ENCODE measurements around the gene FSD2.

FSD2 gene

DNA sequence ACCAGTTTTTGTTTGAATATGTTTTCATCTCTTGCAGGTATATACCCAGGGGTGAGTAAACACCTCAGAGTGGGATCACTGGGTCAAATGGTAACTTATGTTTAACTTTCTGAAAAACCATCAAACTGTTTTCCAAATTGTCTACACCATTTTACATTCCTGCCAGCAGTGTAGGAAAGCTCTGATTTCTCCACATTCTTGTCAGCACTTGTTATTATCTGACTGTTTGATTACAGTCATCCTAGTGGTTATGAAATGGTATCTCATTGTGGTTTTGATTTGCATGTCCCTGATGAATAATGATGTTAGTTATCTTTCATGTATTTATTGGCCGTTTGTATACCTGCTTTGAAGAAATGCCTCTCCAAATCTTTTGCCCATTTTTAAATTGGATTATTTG lies 13.8 kb downstream of the FSD2 start:
- H3K79me1 ChIP-seq (replicated peaks; ENCODE audit: low read length, poor library complexity, severe bottlenecking), result no peaks in the 10 kb centered on the region
- no peak overlapping the region for H3K4me2 ChIP-seq (ENCODE audit: low read length, poor library complexity, severe bottlenecking)
- H2BK120ac ChIP-seq (ENCODE audit: low read depth, low read length), result no peak overlapping the region
- peaks cover 8% of the 10 kb centered on the region for H3K9me3 ChIP-seq (ENCODE audit: control insufficient read depth, low read length)
- no peak overlapping the region for H3K18ac ChIP-seq (ENCODE audit: low read depth in 1 of 2, low read length in 2 of 2)
- H3K4me3 ChIP-seq (ENCODE audit: insufficient read depth in 1 of 2, low read depth in 1 of 2, low read length in 2 of 2), result no peak overlapping the region
- H3K36me3 ChIP-seq (ENCODE audit: control insufficient read depth in 1 of 2, insufficient read depth in 2 of 2, low read depth in 1 of 2, low read length in 2 of 2), result no peaks in the 10 kb centered on the region
- no peak overlapping the region for H2AK5ac ChIP-seq (ENCODE audit: low read length, severe bottlenecking)
- no peak overlapping the region for H3K9ac ChIP-seq (ENCODE audit: low read length)
- no peak overlapping the region for H2AFZ ChIP-seq (ENCODE audit: low read depth, low read length)
- no peak overlapping the region for H4K91ac ChIP-seq (ENCODE audit: low read length)
- WGBS, result 57% methylated on average over 1 of the region's 1 CpG
- H3K14ac ChIP-seq (ENCODE audit: low read length in 2 of 2), result no peak overlapping the region
- H2BK15ac ChIP-seq (ENCODE audit: low read depth, poor library complexity, severe bottlenecking), result no peak overlapping the region
- H3K4me1 ChIP-seq (ENCODE audit: control insufficient read depth, insufficient read depth, low read depth, low read length), result no peaks in the 10 kb centered on the region
- no peak overlapping the region for H3K4ac ChIP-seq (ENCODE audit: low read depth in 1 of 2, low read length in 2 of 2)
- no peak overlapping the region for H3K23ac ChIP-seq (ENCODE audit: low read length in 2 of 2)
- H3K27me3 ChIP-seq (ENCODE audit: control insufficient read depth in 1 of 2, insufficient read depth in 1 of 2, low read length in 2 of 2), result no peaks in the 10 kb centered on the region
- no peak overlapping the region for H3K27ac ChIP-seq (ENCODE audit: low read length, poor library complexity, severe bottlenecking)
- DNase-seq, result no peak
- H4K8ac ChIP-seq (ENCODE audit: low read length), result no peak overlapping the region
- H2BK5ac ChIP-seq (ENCODE audit: low read depth, low read length, poor library complexity, severe bottlenecking), result no peak overlapping the region
- no peak overlapping the region for H2BK12ac ChIP-seq (ENCODE audit: low read length in 2 of 2)

DNA sequence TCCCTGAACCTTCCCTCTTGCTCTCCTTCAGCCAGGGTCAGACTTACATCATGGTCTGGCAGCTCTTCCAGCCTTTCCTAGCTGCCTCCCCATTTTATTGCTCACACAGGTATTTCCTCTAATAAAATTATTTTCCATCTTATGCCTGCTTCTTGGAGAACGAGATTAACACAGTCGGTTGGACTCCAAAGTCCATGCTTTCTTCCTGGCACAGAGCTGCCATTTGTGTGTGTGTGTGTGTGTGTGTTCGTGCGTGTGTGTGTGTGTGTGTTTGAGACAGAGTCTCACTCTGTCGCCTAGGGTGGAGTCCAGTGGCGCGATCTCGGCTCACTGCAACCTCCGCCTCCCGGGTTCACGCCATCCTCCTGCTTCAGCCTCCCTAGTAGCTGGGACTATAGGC lies 15.5 kb downstream of the FSD2 start:
- H3K27ac ChIP-seq (ENCODE audit: low read length, poor library complexity, severe bottlenecking), result no peak overlapping the region
- peaks cover 8% of the 10 kb centered on the region for H3K9me3 ChIP-seq (ENCODE audit: control insufficient read depth, low read length)
- H3K14ac ChIP-seq (ENCODE audit: low read length in 2 of 2), result no peak overlapping the region
- H3K4me1 ChIP-seq (ENCODE audit: control insufficient read depth, insufficient read depth, low read depth, low read length), result no peaks in the 10 kb centered on the region
- H3K23ac ChIP-seq (ENCODE audit: low read length in 2 of 2), result no peak overlapping the region
- no peak overlapping the region for H3K4me2 ChIP-seq (ENCODE audit: low read length, poor library complexity, severe bottlenecking)
- H4K8ac ChIP-seq (ENCODE audit: low read length), result no peak overlapping the region
- H4K91ac ChIP-seq (ENCODE audit: low read length), result no peak overlapping the region
- DNase-seq, result no peak
- no peaks in the 10 kb centered on the region for H3K79me1 ChIP-seq (replicated peaks; ENCODE audit: low read length, poor library complexity, severe bottlenecking)
- H3K4ac ChIP-seq (ENCODE audit: low read depth in 1 of 2, low read length in 2 of 2), result no peak overlapping the region
- H2BK15ac ChIP-seq (ENCODE audit: low read depth, poor library complexity, severe bottlenecking), result no peak overlapping the region
- H2AK5ac ChIP-seq (ENCODE audit: low read length, severe bottlenecking), result no peak overlapping the region
- no peak overlapping the region for H3K9ac ChIP-seq (ENCODE audit: low read length)
- H3K18ac ChIP-seq (ENCODE audit: low read depth in 1 of 2, low read length in 2 of 2), result no peak overlapping the region
- H2BK12ac ChIP-seq (ENCODE audit: low read length in 2 of 2), result no peak overlapping the region
- H3K4me3 ChIP-seq (ENCODE audit: insufficient read depth in 1 of 2, low read depth in 1 of 2, low read length in 2 of 2), result no peak overlapping the region
- H2AFZ ChIP-seq (ENCODE audit: low read depth, low read length), result no peak overlapping the region
- no peak overlapping the region for H2BK120ac ChIP-seq (ENCODE audit: low read depth, low read length)
- WGBS, result 96% methylated on average over 2 of the region's 11 CpGs
- H2BK5ac ChIP-seq (ENCODE audit: low read depth, low read length, poor library complexity, severe bottlenecking), result no peak overlapping the region
- no peaks in the 10 kb centered on the region for H3K27me3 ChIP-seq (ENCODE audit: control insufficient read depth in 1 of 2, insufficient read depth in 1 of 2, low read length in 2 of 2)
- H3K36me3 ChIP-seq (ENCODE audit: control insufficient read depth in 1 of 2, insufficient read depth in 2 of 2, low read depth in 1 of 2, low read length in 2 of 2), result no peaks in the 10 kb centered on the region

DNA sequence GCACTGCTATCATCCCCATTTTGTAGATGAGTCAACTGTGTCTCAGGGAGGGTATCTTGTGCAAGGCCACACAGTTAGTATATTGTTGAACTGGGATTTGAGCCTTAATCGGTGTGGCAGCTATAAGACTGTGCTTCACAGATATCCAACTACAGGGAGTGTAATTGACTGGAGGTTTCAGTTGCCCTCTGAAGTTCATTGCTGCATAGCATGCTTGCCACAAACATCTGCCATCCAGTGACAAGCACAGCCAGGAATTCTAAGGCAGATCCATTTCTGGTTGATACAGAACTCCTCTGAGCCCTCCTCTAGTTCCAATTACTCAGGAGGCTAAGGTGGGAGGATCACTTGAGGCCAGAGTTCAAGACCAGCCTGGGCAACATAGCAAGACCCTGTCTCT lies 16.4 kb downstream of the FSD2 start:
- no peak overlapping the region for H3K4me3 ChIP-seq (ENCODE audit: insufficient read depth in 1 of 2, low read depth in 1 of 2, low read length in 2 of 2)
- H2BK120ac ChIP-seq (ENCODE audit: low read depth, low read length), result no peak overlapping the region
- no peak overlapping the region for H2AK5ac ChIP-seq (ENCODE audit: low read length, severe bottlenecking)
- H2AFZ ChIP-seq (ENCODE audit: low read depth, low read length), result no peak overlapping the region
- H4K8ac ChIP-seq (ENCODE audit: low read length), result no peak overlapping the region
- no peak for DNase-seq
- H4K91ac ChIP-seq (ENCODE audit: low read length), result no peak overlapping the region
- H3K4me2 ChIP-seq (ENCODE audit: low read length, poor library complexity, severe bottlenecking), result no peak overlapping the region
- no peak overlapping the region for H2BK5ac ChIP-seq (ENCODE audit: low read depth, low read length, poor library complexity, severe bottlenecking)
- H3K23ac ChIP-seq (ENCODE audit: low read length in 2 of 2), result no peak overlapping the region
- H2BK12ac ChIP-seq (ENCODE audit: low read length in 2 of 2), result no peak overlapping the region
- peaks cover 8% of the 10 kb centered on the region for H3K9me3 ChIP-seq (ENCODE audit: control insufficient read depth, low read length)
- no peaks in the 10 kb centered on the region for H3K27me3 ChIP-seq (ENCODE audit: control insufficient read depth in 1 of 2, insufficient read depth in 1 of 2, low read length in 2 of 2)
- H3K36me3 ChIP-seq (ENCODE audit: control insufficient read depth in 1 of 2, insufficient read depth in 2 of 2, low read depth in 1 of 2, low read length in 2 of 2), result no peaks in the 10 kb centered on the region
- H3K9ac ChIP-seq (ENCODE audit: low read length), result no peak overlapping the region
- H3K14ac ChIP-seq (ENCODE audit: low read length in 2 of 2), result no peak overlapping the region
- H3K79me1 ChIP-seq (replicated peaks; ENCODE audit: low read length, poor library complexity, severe bottlenecking), result no peaks in the 10 kb centered on the region
- WGBS, result 100% methylated on average over 1 of the region's 1 CpG
- no peak overlapping the region for H3K27ac ChIP-seq (ENCODE audit: low read length, poor library complexity, severe bottlenecking)
- H3K4ac ChIP-seq (ENCODE audit: low read depth in 1 of 2, low read length in 2 of 2), result no peak overlapping the region
- no peaks in the 10 kb centered on the region for H3K4me1 ChIP-seq (ENCODE audit: control insufficient read depth, insufficient read depth, low read depth, low read length)
- H2BK15ac ChIP-seq (ENCODE audit: low read depth, poor library complexity, severe bottlenecking), result no peak overlapping the region
- no peak overlapping the region for H3K18ac ChIP-seq (ENCODE audit: low read depth in 1 of 2, low read length in 2 of 2)

DNA sequence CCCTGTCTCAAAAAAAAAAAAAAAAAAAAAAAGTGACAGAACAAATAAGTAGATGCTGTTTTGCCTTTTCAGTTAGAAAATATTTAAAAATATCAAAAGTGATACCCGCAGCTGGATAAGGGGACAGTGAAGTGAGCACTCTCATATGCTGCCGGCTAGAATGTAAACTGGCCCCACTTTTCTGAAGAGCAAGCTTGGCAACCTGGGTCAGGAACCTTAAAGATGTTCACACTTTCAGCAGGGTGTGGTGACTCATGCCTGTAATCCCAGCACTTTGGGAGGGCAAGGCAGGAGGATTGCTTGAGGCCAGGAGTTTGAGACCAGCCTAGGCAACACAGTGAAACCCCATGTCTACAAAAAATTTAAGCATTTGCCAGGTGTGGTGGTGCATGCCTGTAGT lies 17.4 kb downstream of the FSD2 start:
- Histone ChIP-seq H3K4ac (ENCODE audit: low read depth in 1 of 2, low read length in 2 of 2) (no peak overlapping the region), H4K91ac (ENCODE audit: low read length) (no peak overlapping the region), H3K14ac (ENCODE audit: low read length in 2 of 2) (no peak overlapping the region), H3K27ac (ENCODE audit: low read length, poor library complexity, severe bottlenecking) (no peak overlapping the region), H2BK5ac (ENCODE audit: low read depth, low read length, poor library complexity, severe bottlenecking) (no peak overlapping the region), H2BK120ac (ENCODE audit: low read depth, low read length) (no peak overlapping the region), H2AK5ac (ENCODE audit: low read length, severe bottlenecking) (no peak overlapping the region), H3K9me3 (ENCODE audit: control insufficient read depth, low read length) (no peaks in the 10 kb centered on the region), H3K27me3 (ENCODE audit: control insufficient read depth in 1 of 2, insufficient read depth in 1 of 2, low read length in 2 of 2) (no peaks in the 10 kb centered on the region), H3K79me1 (replicated peaks; ENCODE audit: low read length, poor library complexity, severe bottlenecking) (no peaks in the 10 kb centered on the region), H2BK15ac (ENCODE audit: low read depth, poor library complexity, severe bottlenecking) (no peak overlapping the region), H4K8ac (ENCODE audit: low read length) (no peak overlapping the region), H3K9ac (ENCODE audit: low read length) (no peak overlapping the region), H3K4me2 (ENCODE audit: low read length, poor library complexity, severe bottlenecking) (no peak overlapping the region), H3K36me3 (ENCODE audit: control insufficient read depth in 1 of 2, insufficient read depth in 2 of 2, low read depth in 1 of 2, low read length in 2 of 2) (no peaks in the 10 kb centered on the region), H3K23ac (ENCODE audit: low read length in 2 of 2) (no peak overlapping the region), H3K4me3 (ENCODE audit: insufficient read depth in 1 of 2, low read depth in 1 of 2, low read length in 2 of 2) (no peak overlapping the region), H2BK12ac (ENCODE audit: low read length in 2 of 2) (no peak overlapping the region), H3K18ac (ENCODE audit: low read depth in 1 of 2, low read length in 2 of 2) (no peak overlapping the region), H2AFZ (ENCODE audit: low read depth, low read length) (no peak overlapping the region), H3K4me1 (ENCODE audit: control insufficient read depth, insufficient read depth, low read depth, low read length) (no peaks in the 10 kb centered on the region)
- 83% methylated on average over 2 of the region's 2 CpGs for WGBS
- DNase-seq, result no peak

Measured in mesenchymal stem cell (in vitro differentiated cells and primary cell).